Activated naive CD4-positive, alpha-beta T cell (primary cell): ENCODE results near the gene ZNF324B.
A peak's percentile ranks its signal among the peaks of the same experiment; 100 is the strongest.
"Not testable (repeated sequence)": the region's sequence is repeated elsewhere in the genome, so short reads cannot be mapped to it uniquely, and the experiment has no call there.

Experiments
- DNase-seq, 4 experiments: peaks; one replicate each; lab custom pipeline; 2025; lab: John Stamatoyannopoulos, UW

Gene ZNF324B

GRCh38 chr19:58451358-58452101 is at the start of gene ZNF324B:
Gene ZNF324B (plus strand): TSS chr19:58451622. CDS start chr19:58453702, 2,080 bp downstream.
- peak; percentile 86 to 96 (median 91) for DNase-seq

- no peak for DNase-seq
These were observed 49.5 kb upstream of the ZNF324B start for GRCh38 chr19:58401840-58402421.

- DNase-seq: not testable (repeated sequence)
These were observed 47.4 kb upstream of the ZNF324B start for GRCh38 chr19:58403920-58404478.

- DNase-seq: no peak
These were observed 44.4 kb upstream of the ZNF324B start for GRCh38 chr19:58406818-58407657.

- no peak for DNase-seq
These were observed 43.7 kb upstream of the ZNF324B start for GRCh38 chr19:58407658-58408151.

GRCh38 chr19:58408152-58409009 is 43.0 kb upstream of the ZNF324B start, which contains the start of gene ZNF584:
Gene ZNF584 (plus strand): TSS chr19:58408649. CDS start chr19:58409148, 499 bp downstream.
- peak; percentile 82 to 91 (median 86) for DNase-seq

- DNase-seq: no peak
These were observed 42.2 kb upstream of the ZNF324B start for GRCh38 chr19:58409010-58409790.

GRCh38 chr19:58416604-58417003 is 34.8 kb upstream of the ZNF324B start:
- no peak for DNase-seq

- no peak for DNase-seq
These were observed 34.4 kb upstream of the ZNF324B start for GRCh38 chr19:58417071-58417470.

GRCh38 chr19:58428617-58429016 is 22.8 kb upstream of the ZNF324B start:
- no peak for DNase-seq

- DNase-seq: no peak
These were observed 21.7 kb upstream of the ZNF324B start for GRCh38 chr19:58429745-58430144.

GRCh38 chr19:58434217-58434616 is 17.2 kb upstream of the ZNF324B start:
- DNase-seq: no peak

GRCh38 chr19:58439576-58440554 is 11.6 kb upstream of the ZNF324B start, which contains the start of gene ZNF132:
Gene ZNF132 (minus strand): TSS chr19:58440153. CDS start chr19:58439821, 332 bp downstream.
- peak; percentile 79 to 94 (median 88) for DNase-seq

GRCh38 chr19:58440556-58440955 is 10.9 kb upstream of the ZNF324B start:
- no peak for DNase-seq

- DNase-seq: not testable (repeated sequence)
These were observed 8.4 kb upstream of the ZNF324B start for GRCh38 chr19:58442986-58443385.

GRCh38 chr19:58448860-58449259 is 2.6 kb upstream of the ZNF324B start:
- DNase-seq: not testable (repeated sequence)

GRCh38 chr19:58449980-58450379 is 1.4 kb upstream of the ZNF324B start:
- DNase-seq: not testable (repeated sequence)

GRCh38 chr19:58450856-58451357 is 515 bp upstream of the ZNF324B start:
- no peak for DNase-seq

- DNase-seq: no peak
These were observed 2.3 kb downstream of the ZNF324B start for GRCh38 chr19:58453743-58454142.
